Natural killer cell treated with Interleukin-12 subunit alpha and Interleukin-12 subunit beta and Interleukin-15 and Interleukin-18, amount 100 ng/mL, for 72 hours (primary cell): Measurements from ENCODE around the gene CTNNA2. TPM values are rescaled to one million over a fixed set of nuclear protein-coding genes. Genes with fewer than 3 reads are reported as not detected.

Experiments used
- ATAC-seq, 2 donors: fragments of 150-1000 bp; cut with Tn5 transposase in 1 of 2; sonication (Bioruptor Pico), chemical (Tn5 transposase) in 1 of 2; 2 replicates each; pipeline ENCODE4 v1.10.0; 2021
- DNase-seq: peaks from one replicate; pipeline ENCODE4 v3.0.0; 2022; ENCODE audit warnings: low spot score
- H3K27ac Mint-ChIP-seq, 2 donors: 1 replicate in 1 of 2; 2 replicates in 1 of 2; pipeline ENCODE4 v1.8.0; 2022; ENCODE audit warnings: mixed read lengths in 2 of 2, mild to moderate bottlenecking in 1 of 2, moderate library complexity in 1 of 2
- H3K27me3 Mint-ChIP-seq, 2 donors: 1 replicate in 1 of 2; 2 replicates in 1 of 2; pipeline ENCODE4 v1.8.0; 2022; ENCODE audit warnings: mixed read lengths in 2 of 2
- H3K36me3 Mint-ChIP-seq: one replicate; pipeline ENCODE4 v1.8.0; 2022; ENCODE audit warnings: mixed read lengths
- H3K4me1 Mint-ChIP-seq, 2 donors: 1 replicate in 1 of 2; 2 replicates in 1 of 2; pipeline ENCODE4 v1.8.0; 2022; ENCODE audit warnings: low read depth in 2 of 2, mixed read lengths in 2 of 2, mild to moderate bottlenecking in 1 of 2
- H3K4me3 Mint-ChIP-seq: one replicate; pipeline ENCODE4 v1.8.0; 2022; ENCODE audit warnings: mixed read lengths
- H3K9me3 Mint-ChIP-seq: 2 replicates; pipeline ENCODE4 v1.8.0; 2022; ENCODE audit warnings: mixed read lengths
- total RNA-seq, 2 donors: library from RNA; stranded (reverse); gene quantifications; one replicate each; pipeline ENCODE4 v1.2.3, GENCODE V29; 2022

The CTNNA2 gene
- total RNA-seq, 2 donors from 2014 or later: not detected

- Mint-ChIP-seq H3K4me3 (no peak overlapping the region), H3K36me3 (no peaks in the 10 kb centered on the region), H3K27me3 (no peaks in the 10 kb centered on the region), H3K9me3 (peaks cover 7% of the 10 kb centered on the region), H3K4me1 (no peaks in the 10 kb centered on the region), H3K27ac (no peak overlapping the region)
- DNase-seq: no peak
- no peak for ATAC-seq
These were observed 1012.3 kb downstream of the CTNNA2 start for GRCh38 chr2:80525152-80525551.

GRCh38 chr2:80527119-80527518 is 1014.3 kb downstream of the CTNNA2 start:
- Mint-ChIP-seq H3K36me3 (peaks cover 6% of the 10 kb centered on the region), H3K27ac (no peak overlapping the region), H3K27me3 (no peaks in the 10 kb centered on the region), H3K4me3 (no peak overlapping the region), H3K4me1 (no peaks in the 10 kb centered on the region), H3K9me3 (peaks cover 15% of the 10 kb centered on the region)
- no peak for DNase-seq
- ATAC-seq: no peak

- DNase-seq (no peak), ATAC-seq (no peak)
- H3K4me1 Mint-ChIP-seq: no peaks in the 10 kb centered on the region
- peaks cover 28% of the 10 kb centered on the region for H3K9me3 Mint-ChIP-seq
- no peak overlapping the region for H3K4me3 Mint-ChIP-seq
- peaks cover 6% of the 10 kb centered on the region for H3K36me3 Mint-ChIP-seq
- no peaks in the 10 kb centered on the region for H3K27me3 Mint-ChIP-seq
- H3K27ac Mint-ChIP-seq: no peak overlapping the region
These were observed 1016.8 kb downstream of the CTNNA2 start for GRCh38 chr2:80529466-80530165.

- Mint-ChIP-seq H3K9me3 (peaks cover 25% of the 10 kb centered on the region), H3K27me3 (no peaks in the 10 kb centered on the region), H3K27ac (no peak overlapping the region), H3K36me3 (peaks cover 6% of the 10 kb centered on the region), H3K4me1 (no peaks in the 10 kb centered on the region), H3K4me3 (no peak overlapping the region)
- no peak for DNase-seq
- no peak for ATAC-seq
These were observed 1017.7 kb downstream of the CTNNA2 start for GRCh38 chr2:80530442-80531064.

- DNase-seq (no peak), ATAC-seq (no peak)
- H3K36me3 Mint-ChIP-seq: peaks cover 6% of the 10 kb centered on the region
- H3K27ac Mint-ChIP-seq: no peak overlapping the region
- peaks cover 24% of the 10 kb centered on the region for H3K9me3 Mint-ChIP-seq
- no peak overlapping the region for H3K4me3 Mint-ChIP-seq
- no peaks in the 10 kb centered on the region for H3K4me1 Mint-ChIP-seq
- H3K27me3 Mint-ChIP-seq: no peaks in the 10 kb centered on the region
These were observed 1018.5 kb downstream of the CTNNA2 start for GRCh38 chr2:80531319-80531718.

- no peaks in the 10 kb centered on the region for H3K27me3 Mint-ChIP-seq
- peaks cover 21% of the 10 kb centered on the region for H3K9me3 Mint-ChIP-seq
- H3K36me3 Mint-ChIP-seq: peaks cover 4% of the 10 kb centered on the region
- H3K4me1 Mint-ChIP-seq: no peaks in the 10 kb centered on the region
- no peak for DNase-seq
- no peak for ATAC-seq
- no peak overlapping the region for H3K27ac Mint-ChIP-seq
- H3K4me3 Mint-ChIP-seq: no peak overlapping the region
These were observed 1032.8 kb downstream of the CTNNA2 start for GRCh38 chr2:80545420-80546210.

- DNase-seq (no peak), ATAC-seq (no peak)
- Mint-ChIP-seq H3K27me3 (no peaks in the 10 kb centered on the region), H3K9me3 (peaks cover 21% of the 10 kb centered on the region), H3K27ac (no peak overlapping the region), H3K36me3 (peaks cover 4% of the 10 kb centered on the region), H3K4me1 (no peaks in the 10 kb centered on the region), H3K4me3 (no peak overlapping the region)
These were observed 1033.9 kb downstream of the CTNNA2 start for GRCh38 chr2:80546766-80547165.

- Mint-ChIP-seq H3K27ac (no peak overlapping the region), H3K9me3 (peaks cover 21% of the 10 kb centered on the region), H3K4me3 (no peak overlapping the region), H3K27me3 (no peaks in the 10 kb centered on the region), H3K4me1 (no peaks in the 10 kb centered on the region), H3K36me3 (peaks cover 4% of the 10 kb centered on the region)
- ATAC-seq: no peak
- DNase-seq: no peak
These were observed 1034.5 kb downstream of the CTNNA2 start for GRCh38 chr2:80547344-80547743.

- DNase-seq (no peak), ATAC-seq (no peak)
- Mint-ChIP-seq H3K4me3 (no peak overlapping the region), H3K27ac (no peak overlapping the region), H3K27me3 (no peaks in the 10 kb centered on the region), H3K36me3 (peaks cover 4% of the 10 kb centered on the region), H3K9me3 (peaks cover 21% of the 10 kb centered on the region), H3K4me1 (no peaks in the 10 kb centered on the region)
These were observed 1035.6 kb downstream of the CTNNA2 start for GRCh38 chr2:80548469-80548868.

GRCh38 chr2:80549901-80550300 is 1037.0 kb downstream of the CTNNA2 start:
- DNase-seq (no peak), ATAC-seq (no peak)
- H3K4me3 Mint-ChIP-seq: no peak overlapping the region
- H3K36me3 Mint-ChIP-seq: peaks cover 4% of the 10 kb centered on the region
- no peak overlapping the region for H3K27ac Mint-ChIP-seq
- peaks cover 11% of the 10 kb centered on the region for H3K9me3 Mint-ChIP-seq
- no peaks in the 10 kb centered on the region for H3K4me1 Mint-ChIP-seq
- H3K27me3 Mint-ChIP-seq: no peaks in the 10 kb centered on the region

GRCh38 chr2:80560326-80560725 is 1047.5 kb downstream of the CTNNA2 start:
- peaks cover 5% of the 10 kb centered on the region for H3K36me3 Mint-ChIP-seq
- H3K27ac Mint-ChIP-seq: no peak overlapping the region
- ATAC-seq (no peak), DNase-seq (no peak)
- H3K4me1 Mint-ChIP-seq: no peaks in the 10 kb centered on the region
- H3K27me3 Mint-ChIP-seq: no peaks in the 10 kb centered on the region
- no peak overlapping the region for H3K4me3 Mint-ChIP-seq
- peaks cover 16% of the 10 kb centered on the region for H3K9me3 Mint-ChIP-seq

- Mint-ChIP-seq H3K9me3 (peaks cover 26% of the 10 kb centered on the region), H3K36me3 (no peaks in the 10 kb centered on the region), H3K4me1 (no peaks in the 10 kb centered on the region), H3K27ac (no peak overlapping the region), H3K27me3 (no peaks in the 10 kb centered on the region), H3K4me3 (no peak overlapping the region)
- DNase-seq (no peak), ATAC-seq (no peak)
These were observed 1055.2 kb downstream of the CTNNA2 start for GRCh38 chr2:80568011-80568410.

- no peak overlapping the region for H3K27ac Mint-ChIP-seq
These were observed 1060.3 kb downstream of the CTNNA2 start for GRCh38 chr2:80573167-80573566.

GRCh38 chr2:80573950-80574349 is 1061.1 kb downstream of the CTNNA2 start:
- H3K9me3 Mint-ChIP-seq: peaks cover 11% of the 10 kb centered on the region
- no peak overlapping the region for H3K27ac Mint-ChIP-seq
- H3K36me3 Mint-ChIP-seq: no peaks in the 10 kb centered on the region
- no peaks in the 10 kb centered on the region for H3K27me3 Mint-ChIP-seq
- no peak overlapping the region for H3K4me3 Mint-ChIP-seq
- ATAC-seq (no peak), DNase-seq (no peak)
- H3K4me1 Mint-ChIP-seq: no peaks in the 10 kb centered on the region

More at GRCh38 chr2:80573167-80573566, 1060.3 kb downstream of the CTNNA2 start:
- H3K4me1 Mint-ChIP-seq: no peaks in the 10 kb centered on the region
- H3K27me3 Mint-ChIP-seq: no peaks in the 10 kb centered on the region
- peaks cover 17% of the 10 kb centered on the region for H3K9me3 Mint-ChIP-seq
- DNase-seq: no peak
- no peak for ATAC-seq
- no peak overlapping the region for H3K4me3 Mint-ChIP-seq
- no peaks in the 10 kb centered on the region for H3K36me3 Mint-ChIP-seq
